ENCODE results near the gene ECE1. TPM values are rescaled to one million over a fixed set of nuclear protein-coding genes. Genes with fewer than 3 reads are reported as not detected.

Gene ECE1
- total and polyA plus RNA-seq, 2 of the 8 experiments (the other 6 are each of a cell fraction or from before 2014, with no cell fraction given), result 21.4 to 36.8 TPM

DNA sequence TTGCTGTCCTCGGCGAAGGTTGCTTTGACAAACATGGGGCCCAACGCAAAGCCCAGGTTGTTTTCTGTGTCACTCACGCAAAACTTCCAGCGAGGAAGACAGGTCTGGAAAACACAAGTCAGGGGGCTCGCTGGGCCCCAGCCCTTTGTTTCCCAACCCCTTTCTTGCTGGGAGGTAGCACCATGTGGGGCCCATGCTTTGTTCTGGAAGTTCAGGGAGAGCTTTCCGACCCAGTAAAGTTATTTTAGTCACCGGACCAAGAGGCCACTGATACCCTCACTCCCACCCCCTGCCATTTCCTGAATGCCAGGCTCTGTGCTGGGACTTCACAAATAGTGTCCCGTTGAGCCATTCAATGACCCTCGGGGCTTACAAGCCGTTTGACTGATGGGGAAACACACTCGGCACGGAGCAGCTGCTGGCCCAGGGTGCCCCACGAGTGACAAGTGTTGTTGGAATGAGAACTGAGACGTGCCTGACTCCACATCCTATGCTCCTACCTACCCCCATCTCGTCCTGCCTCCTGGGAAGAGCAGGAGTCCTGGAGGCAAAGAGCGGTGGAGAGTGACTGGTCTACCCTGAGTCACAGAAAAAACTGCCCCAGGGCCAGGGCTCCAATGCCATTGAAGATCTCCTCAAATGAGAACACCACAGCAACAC, 52.0 kb downstream of the ECE1 start (continued):
- TF ChIP-seq HDAC6 (IDR thresholded peaks at IDR 0.05; ENCODE audit: low read depth, low read length), result no peak
- TF ChIP-seq ATF2 (IDR thresholded peaks at IDR 0.05; ENCODE audit: low read length), result no peak
- TF ChIP-seq GTF2F1 (IDR thresholded peaks at IDR 0.05; ENCODE audit: borderline replicate concordance, low read depth, low read length), result no peak
- TF ChIP-seq CTBP2 (IDR thresholded peaks at IDR 0.05; ENCODE audit: borderline replicate concordance, insufficient read depth, insufficient read length, low read length), result no peak
- TF ChIP-seq, protein P1, sequence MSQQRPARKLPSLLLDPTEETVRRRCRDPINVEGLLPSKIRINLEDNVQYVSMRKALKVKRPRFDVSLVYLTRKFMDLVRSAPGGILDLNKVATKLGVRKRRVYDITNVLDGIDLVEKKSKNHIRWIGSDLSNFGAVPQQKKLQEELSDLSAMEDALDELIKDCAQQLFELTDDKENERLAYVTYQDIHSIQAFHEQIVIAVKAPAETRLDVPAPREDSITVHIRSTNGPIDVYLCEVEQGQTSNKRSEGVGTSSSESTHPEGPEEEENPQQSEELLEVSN (IDR thresholded peaks at IDR 0.05), result no peak
- TF ChIP-seq EP300 (IDR thresholded peaks at IDR 0.05; ENCODE audit: borderline replicate concordance in 1 of 2, low read depth in 2 of 2, low read length in 2 of 2), result no peak
